Gastroesophageal sphincter (tissue), 4 donors: Measurements from ENCODE around the gene PSMD8. TPM values are rescaled to one million over a fixed set of nuclear protein-coding genes. Genes with fewer than 3 reads are reported as not detected.
A peak's percentile ranks its signal among the peaks of the same experiment; 100 is the strongest.

Experiments used
- ATAC-seq: fragments of 150-250 bp; one replicate; pipeline ENCODE4 v1.9.1; 2016; ENCODE audit warnings: mild to moderate bottlenecking, moderate library complexity
- H3K27ac ChIP-seq, 4 donors: fragments of 200-600 bp; sonication (generic) in 3 of 4; 1 replicate in 3 of 4; 2 replicates in 1 of 4; pipeline ENCODE4 v1.5.1; 2016 to 2019
- H3K27me3 ChIP-seq: fragments of 200-600 bp; sonication (generic); one replicate; pipeline ENCODE4 v1.5.1; 2019
- H3K36me3 ChIP-seq, 2 donors: fragments of 200-600 bp; sonication (generic); one replicate each; pipeline ENCODE4 v1.5.1; 2019; ENCODE audit warnings: control low read depth in 1 of 2
- H3K4me1 ChIP-seq, 3 donors: fragments of 200-600 bp; sonication (generic); 1 replicate in 2 of 3; 2 replicates in 1 of 3; pipeline ENCODE4 v1.5.1; 2016 to 2019; ENCODE audit warnings: control low read depth in 2 of 3
- H3K4me3 ChIP-seq, 2 donors: fragments of 200-600 bp; sonication (generic); one replicate each; pipeline ENCODE4 v1.5.1; 2019; ENCODE audit warnings: mild to moderate bottlenecking in 1 of 2, moderate library complexity in 1 of 2
- H3K9me3 ChIP-seq, 3 donors: fragments of 200-600 bp; sonication (generic); one replicate each; pipeline ENCODE4 v1.5.1; 2017 to 2019; ENCODE audit warnings: control low read depth in 2 of 3
- CTCF ChIP-seq, 4 experiments: fragments of 200-600 bp in 2 of 4; fragments of 450-650 bp in 2 of 4; sonication (generic) in 1 of 4; IDR thresholded peaks; one replicate each; pipeline ENCODE4 v1.5.1; 2017 to 2019; ENCODE audit warnings: antibody characterized with exemption in 4 of 4, mild to moderate bottlenecking in 2 of 4, moderate library complexity in 2 of 4
- EP300 ChIP-seq: sonication (generic); formaldehyde crosslinking; IDR thresholded peaks from one replicate; pipeline ENCODE4 v1.6.1; 2017; ENCODE audit warnings: antibody characterized with exemption, mild to moderate bottlenecking
- POLR2A ChIP-seq, 2 donors: fragments of 450-650 bp; IDR thresholded peaks; one replicate each; pipeline ENCODE4 v1.6.1; 2017; ENCODE audit warnings: antibody characterized with exemption in 2 of 2, mild to moderate bottlenecking in 2 of 2, moderate library complexity in 1 of 2
- POLR2AphosphoS5 ChIP-seq: sonication (generic); formaldehyde crosslinking; IDR thresholded peaks from one replicate; pipeline ENCODE4 v1.6.1; 2017; ENCODE audit warnings: antibody characterized with exemption
- whole genome bisulfite sequencing, 2 donors: methylation state at CpG; one replicate each; pipeline ENCODE4 v1.1.5; 2018; ENCODE audit warnings: low coverage in 1 of 2; 5-methylcytosine and 5-hydroxymethylcytosine counted together
- total RNA-seq, 4 donors: library from RNA; depleted of rRNA; stranded (reverse); fragments of >200 nt; gene quantifications; one replicate each; pipeline ENCODE4 v1.1.0, GENCODE V29; 2016

The PSMD8 gene
- total RNA-seq, 4 donors from 2014 or later, result 161 to 208 (median 171) TPM

GRCh38 chr19:38358071-38358470 lies 16.3 kb upstream of the PSMD8 start:
- peaks cover 0 to 21% (median 4%) of the 10 kb centered on the region in 3 donors for H3K4me1 ChIP-seq
- peaks cover 85% of the 10 kb centered on the region for H3K27me3 ChIP-seq
- no peaks in the 10 kb centered on the region for H3K36me3 ChIP-seq
- no peak for TF ChIP-seq POLR2AphosphoS5
- TF ChIP-seq EP300, result no peak
- TF ChIP-seq CTCF (IDR thresholded peaks at IDR 0.05), result no peak
- no peak for TF ChIP-seq POLR2A (IDR thresholded peaks at IDR 0.05)
- H3K27ac ChIP-seq, result no peak overlapping the region
- 30 to 31% methylated on average over 5 of the region's 5 CpGs for WGBS, 2 donors
- H3K4me3 ChIP-seq, result no peak overlapping the region
- no peak for ATAC-seq
- H3K9me3 ChIP-seq, result no peaks in the 10 kb centered on the region

- Histone ChIP-seq H3K4me1 (peaks cover 0 to 22% (median 4%) of the 10 kb centered on the region in 3 donors), H3K4me3 (no peak overlapping the region), H3K27me3 (peaks cover 82% of the 10 kb centered on the region), H3K9me3 (no peaks in the 10 kb centered on the region), H3K27ac (no peak overlapping the region), H3K36me3 (no peaks in the 10 kb centered on the region)
- TF ChIP-seq POLR2AphosphoS5 (no peak), POLR2A (IDR thresholded peaks at IDR 0.05) (no peak), EP300 (no peak), CTCF (IDR thresholded peaks at IDR 0.05) (no peak)
- WGBS, 2 donors, result 0 to 59% methylated on average over 1 to 3 of the region's 18 CpGs
- ATAC-seq, result no peak
Measured at GRCh38 chr19:38359242-38360021, 14.9 kb upstream of the PSMD8 start.

GRCh38 chr19:38360351-38360750 lies 14.0 kb upstream of the PSMD8 start:
- no peak for ATAC-seq
- H3K36me3 ChIP-seq, result no peaks in the 10 kb centered on the region
- peaks cover 73% of the 10 kb centered on the region for H3K27me3 ChIP-seq
- no peaks in the 10 kb centered on the region for H3K9me3 ChIP-seq
- TF ChIP-seq CTCF (IDR thresholded peaks at IDR 0.05), result no peak
- TF ChIP-seq EP300, result no peak
- no peak for TF ChIP-seq POLR2A (IDR thresholded peaks at IDR 0.05)
- TF ChIP-seq POLR2AphosphoS5, result no peak
- WGBS, 2 donors, result 100% methylated on average over 1 of the region's 9 CpGs; no CpG with 5 or more reads in 1 of the 2 donors
- no peak overlapping the region for H3K27ac ChIP-seq
- H3K4me3 ChIP-seq, result no peak overlapping the region
- H3K4me1 ChIP-seq, result peaks cover 0 to 22% (median 4%) of the 10 kb centered on the region in 3 donors

- Histone ChIP-seq H3K4me3 (peak overlapping the region; percentile 24 to 64), H3K36me3 (no peaks in the 10 kb centered on the region), H3K27ac (peak overlapping the region in 2 of 4 donors; percentile 40 to 61), H3K27me3 (peaks cover 75% of the 10 kb centered on the region), H3K4me1 (peaks cover 0 to 22% (median 4%) of the 10 kb centered on the region in 3 donors), H3K9me3 (no peaks in the 10 kb centered on the region)
- TF ChIP-seq POLR2A (IDR thresholded peaks at IDR 0.05) (no peak), POLR2AphosphoS5 (no peak), EP300 (no peak), CTCF (IDR thresholded peaks at IDR 0.05) (no peak)
- WGBS, 2 donors, result 16 to 19% methylated on average over 12 to 23 of the region's 23 CpGs
- ATAC-seq, result no peak
Measured at GRCh38 chr19:38360839-38361631, 13.3 kb upstream of the PSMD8 start.
